Uterus (tissue), 4 donors: ENCODE results near the gene TBCD. TPM values are rescaled to one million over a fixed set of nuclear protein-coding genes. Genes with fewer than 3 reads are reported as not detected.

ENCODE experiments used
- DNase-seq, 2 donors: peaks; one replicate each; pipeline ENCODE4 v3.0.0-alpha.2; 2019 to 2020
- H3K27ac ChIP-seq, 2 donors: fragments of 200-600 bp; sonication (generic); 1 replicate in 1 of 2; 2 replicates in 1 of 2; pipeline ENCODE4 v1.5.1; 2016 to 2018
- H3K27me3 ChIP-seq, 2 donors: fragments of 200-600 bp; sonication (generic); one replicate each; pipeline ENCODE4 v1.5.1; 2018 to 2019; ENCODE audit warnings: control low read depth in 1 of 2
- H3K36me3 ChIP-seq, 2 donors: fragments of 200-600 bp; sonication (generic); one replicate each; pipeline ENCODE4 v1.5.1; 2019; ENCODE audit warnings: control low read depth in 1 of 2
- H3K4me1 ChIP-seq, 2 donors: fragments of 200-600 bp; sonication (generic); one replicate each; pipeline ENCODE4 v1.5.1; 2018 to 2019; ENCODE audit warnings: control low read depth in 1 of 2
- H3K4me3 ChIP-seq, 2 donors: fragments of 200-600 bp; sonication (generic); 1 replicate in 1 of 2; 2 replicates in 1 of 2; pipeline ENCODE4 v1.5.1; 2018 to 2019; ENCODE audit warnings: mild to moderate bottlenecking in 1 of 2
- H3K9me3 ChIP-seq, 2 donors: fragments of 200-600 bp; sonication (generic); one replicate each; pipeline ENCODE4 v1.5.1; 2019; ENCODE audit warnings: control low read depth in 1 of 2
- CTCF ChIP-seq, 4 experiments: fragments of 200-600 bp in 2 of 4; fragments of 450-650 bp in 2 of 4; sonication (generic) in 2 of 4; IDR thresholded peaks; one replicate each; pipeline ENCODE4 v1.5.1; 2016 to 2019; ENCODE audit warnings: antibody characterized with exemption in 4 of 4, mild to moderate bottlenecking in 2 of 4, moderate library complexity in 1 of 4
- POLR2A ChIP-seq, 2 donors: fragments of 450-650 bp; IDR thresholded peaks; one replicate each; pipeline ENCODE4 v1.6.1; 2016; ENCODE audit warnings: antibody characterized with exemption in 2 of 2, mild to moderate bottlenecking in 1 of 2, moderate library complexity in 1 of 2
- intact Hi-C: fragments of 100-400 bp; cut with DNase I; formaldehyde crosslinking; loops from one replicate; pipeline ENCODE4 v1.15.1; 2023; ENCODE audit warnings: low total_unique reads
- total RNA-seq, 4 donors: library from RNA; depleted of rRNA in 3 of 4; stranded (reverse); fragments of >200 nt in 3 of 4; gene quantifications; one replicate each; pipeline versions ENCODE4 v1.1.0 to v1.2.4, GENCODE V29; 2014 to 2023
- donor health status: DM: yes; HTN: yes; CAD: no.

TBCD gene
- total RNA-seq, 4 donors from 2014 or later: 35.9 to 142 (median 61.3) TPM

- Histone ChIP-seq H3K27me3 (no peaks in the 10 kb centered on the region), H3K36me3 (no peaks in the 10 kb centered on the region), H3K4me1 (no peaks in the 10 kb centered on the region), H3K9me3 (no peaks in the 10 kb centered on the region), H3K4me3 (no peak overlapping the region), H3K27ac (no peak overlapping the region)
- no peak for DNase-seq
- intact Hi-C loops: no loop called here
- TF ChIP-seq CTCF (IDR thresholded peaks at IDR 0.05) (no peak), POLR2A (IDR thresholded peaks at IDR 0.05) (no peak)
Measured at GRCh38 chr17:82704886-82705285, 47.0 kb upstream of the TBCD start.

GRCh38 chr17:82705756-82706155 lies 46.1 kb upstream of the TBCD start:
- H3K4me3 ChIP-seq: no peak overlapping the region
- H3K4me1 ChIP-seq: no peaks in the 10 kb centered on the region
- H3K27ac ChIP-seq: no peak overlapping the region
- H3K36me3 ChIP-seq: no peaks in the 10 kb centered on the region
- DNase-seq: no peak
- no peaks in the 10 kb centered on the region for H3K27me3 ChIP-seq
- intact Hi-C loops: no loop called here
- H3K9me3 ChIP-seq: no peaks in the 10 kb centered on the region
- TF ChIP-seq CTCF (IDR thresholded peaks at IDR 0.05) (no peak), POLR2A (IDR thresholded peaks at IDR 0.05) (no peak)

- Histone ChIP-seq H3K4me1 (no peaks in the 10 kb centered on the region), H3K27me3 (no peaks in the 10 kb centered on the region), H3K4me3 (no peak overlapping the region), H3K27ac (no peak overlapping the region), H3K36me3 (no peaks in the 10 kb centered on the region), H3K9me3 (no peaks in the 10 kb centered on the region)
- intact Hi-C loops: no loop called here
- no peak for DNase-seq
- TF ChIP-seq CTCF (IDR thresholded peaks at IDR 0.05) (no peak), POLR2A (IDR thresholded peaks at IDR 0.05) (no peak)
Measured at GRCh38 chr17:82709024-82709675, 42.7 kb upstream of the TBCD start.

GRCh38 chr17:82709676-82710498 lies 42.0 kb upstream of the TBCD start:
- intact Hi-C loops: no loop called here
- no peaks in the 10 kb centered on the region for H3K4me1 ChIP-seq

More at GRCh38 chr17:82709676-82710498, 42.0 kb upstream of the TBCD start:
- no peak overlapping the region for H3K27ac ChIP-seq
- DNase-seq: no peak
- no peak for TF ChIP-seq CTCF (IDR thresholded peaks at IDR 0.05)
- TF ChIP-seq POLR2A (IDR thresholded peaks at IDR 0.05): no peak
- no peaks in the 10 kb centered on the region for H3K9me3 ChIP-seq
- H3K4me3 ChIP-seq: no peak overlapping the region
- H3K27me3 ChIP-seq: no peaks in the 10 kb centered on the region
- H3K36me3 ChIP-seq: no peaks in the 10 kb centered on the region
